GM18508 (cell line): ENCODE measurements around the gene PFKP.
"Not testable (repeated sequence)": the region's sequence is repeated elsewhere in the genome, so short reads cannot be mapped to it uniquely, and the experiment has no call there.

Source experiments
- ATAC-seq: cut with Tn5 transposase; IDR thresholded peaks from one replicate; pipeline ENCODE4 v1.9.1; 2021; ENCODE audit warnings: moderate number of reproducible peaks; ENCODE audit not compliant: insufficient read depth, unreplicated experiment

Gene PFKP

DNA sequence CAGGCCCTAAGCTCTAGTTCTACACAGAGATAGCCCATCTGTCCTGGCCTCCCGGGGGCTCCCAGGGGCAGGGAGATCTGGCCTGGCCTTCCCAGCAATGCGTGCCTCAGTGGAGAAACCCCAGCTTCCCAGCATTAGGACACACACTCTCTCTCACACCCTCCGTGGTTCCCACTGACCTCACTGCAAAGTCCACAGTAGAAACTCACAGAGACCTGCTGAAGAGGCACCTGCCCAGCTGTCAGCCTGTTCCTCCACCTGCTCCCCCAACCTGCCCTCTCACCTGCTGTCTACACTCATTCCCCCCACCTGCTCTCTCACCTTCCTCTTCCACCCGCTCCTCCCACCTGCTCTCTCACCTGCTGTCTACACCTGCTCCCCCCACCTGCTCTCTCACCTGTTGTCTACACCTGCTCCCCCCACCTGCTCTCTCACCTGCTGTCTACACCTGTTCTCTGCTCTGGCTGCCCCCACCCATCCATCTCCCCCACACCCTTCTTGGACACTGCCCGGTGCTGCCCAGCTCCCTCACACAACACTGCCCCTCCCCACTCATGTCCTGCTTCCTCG lies 21.1 kb upstream of the PFKP start:
- no peak for ATAC-seq

- ATAC-seq, result no peak
These were observed 20.3 kb upstream of the PFKP start for GRCh38 chr10:3046981-3047547.

- no peak for ATAC-seq
These were observed 19.8 kb upstream of the PFKP start for GRCh38 chr10:3047596-3047995.

DNA sequence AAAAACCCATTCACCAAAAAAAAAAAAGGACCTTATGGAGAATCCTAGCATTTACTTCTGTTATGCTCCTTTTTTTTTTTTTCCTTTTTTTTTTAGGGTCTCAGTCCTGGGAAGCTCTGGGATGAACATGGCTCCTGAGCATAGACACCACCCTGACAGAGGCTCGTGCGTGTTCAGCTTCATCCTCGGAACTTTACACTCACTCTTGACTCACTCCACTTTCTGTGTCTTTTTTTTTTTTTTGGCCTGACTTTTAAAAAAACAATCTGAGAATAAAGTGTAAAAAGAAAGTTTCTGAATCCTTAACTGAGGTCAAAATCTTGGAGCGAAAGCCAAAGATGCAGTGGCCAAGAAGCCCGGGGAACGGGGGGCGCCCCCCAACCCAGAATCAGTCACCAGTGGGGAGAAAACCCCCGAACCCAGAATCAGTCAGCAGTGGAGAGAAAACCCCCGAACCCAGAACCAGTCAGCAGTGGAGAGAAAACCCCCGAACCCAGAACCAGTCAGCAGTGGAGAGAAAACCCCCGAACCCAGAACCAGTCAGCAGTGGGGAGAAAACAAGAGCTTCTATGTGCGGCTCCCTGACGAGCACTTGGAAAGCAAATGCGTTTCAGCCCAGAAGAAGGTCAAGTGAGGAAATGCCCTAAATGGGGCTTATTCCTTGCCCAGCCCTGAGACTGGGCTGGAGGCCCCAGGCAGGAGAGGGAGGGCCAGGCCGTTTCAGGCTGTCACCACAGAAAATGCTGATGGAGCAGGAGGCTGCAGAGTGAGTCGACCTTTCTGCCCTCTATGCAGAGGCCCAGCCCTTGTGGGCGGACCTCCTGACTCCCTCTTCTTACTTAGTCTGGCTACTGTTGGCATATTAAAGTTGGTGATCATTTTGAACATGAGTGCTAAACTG lies 19.0 kb upstream of the PFKP start:
- no peak for ATAC-seq

DNA sequence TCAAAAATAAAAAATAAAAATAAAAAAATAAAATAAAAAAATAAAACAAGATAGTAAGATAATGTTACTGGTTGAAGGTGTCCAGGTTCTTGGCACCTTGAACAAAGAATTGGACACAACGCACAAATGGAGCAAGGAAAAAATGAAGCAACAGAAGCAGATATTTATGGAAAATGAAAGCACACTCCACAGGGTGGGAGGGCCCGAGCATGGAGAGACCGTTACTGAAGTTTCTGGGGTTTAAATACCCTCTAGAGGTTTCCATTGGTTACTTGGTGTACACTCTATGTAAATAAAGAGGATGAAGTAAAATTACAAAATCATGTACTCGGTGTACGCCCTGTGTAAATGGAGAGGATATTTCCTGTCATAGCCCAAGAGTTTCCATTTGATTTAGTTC lies 15.7 kb upstream of the PFKP start:
- no peak for ATAC-seq

DNA sequence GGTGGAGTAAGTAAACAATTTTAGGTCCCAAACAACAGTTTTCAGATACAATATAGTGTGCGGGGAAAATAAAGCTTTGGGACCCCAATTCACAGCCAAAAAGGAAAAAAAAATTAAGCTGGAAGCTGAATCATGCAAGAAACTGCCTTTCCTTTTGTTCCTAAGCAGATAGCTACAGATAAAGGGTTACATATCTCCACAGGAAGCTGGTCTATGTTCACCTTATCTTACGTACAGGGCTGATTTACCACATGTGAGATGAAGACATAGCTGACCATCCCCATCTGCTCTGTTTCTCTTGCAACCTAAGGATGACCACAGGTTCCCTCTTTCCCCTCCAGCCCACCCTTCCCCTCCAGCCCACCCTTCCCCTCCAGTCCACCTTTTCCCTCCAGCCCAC lies 14.2 kb upstream of the PFKP start:
- ATAC-seq, result no peak

- ATAC-seq, result no peak
These were observed 13.0 kb upstream of the PFKP start for GRCh38 chr10:3054183-3054850.

DNA sequence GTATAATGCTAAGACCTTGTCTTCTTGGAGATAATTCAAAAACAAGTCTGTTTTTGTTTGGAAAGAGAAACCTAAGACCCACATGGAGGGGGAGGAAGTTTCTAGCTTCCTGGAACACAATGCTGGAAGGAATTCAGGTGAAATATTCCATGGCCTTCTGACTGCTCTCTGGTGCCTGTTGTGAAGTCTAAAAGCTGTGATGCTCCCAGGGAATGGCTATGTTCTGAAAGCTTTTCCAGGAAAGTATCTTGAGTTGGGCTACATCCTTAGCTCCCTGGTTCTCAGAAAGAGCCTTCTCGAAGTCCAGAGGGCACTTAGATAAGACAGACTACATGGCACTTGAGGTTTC lies 12.5 kb upstream of the PFKP start:
- no peak for ATAC-seq

- ATAC-seq, result no peak
These were observed 10.9 kb upstream of the PFKP start for GRCh38 chr10:3056280-3057037.

DNA sequence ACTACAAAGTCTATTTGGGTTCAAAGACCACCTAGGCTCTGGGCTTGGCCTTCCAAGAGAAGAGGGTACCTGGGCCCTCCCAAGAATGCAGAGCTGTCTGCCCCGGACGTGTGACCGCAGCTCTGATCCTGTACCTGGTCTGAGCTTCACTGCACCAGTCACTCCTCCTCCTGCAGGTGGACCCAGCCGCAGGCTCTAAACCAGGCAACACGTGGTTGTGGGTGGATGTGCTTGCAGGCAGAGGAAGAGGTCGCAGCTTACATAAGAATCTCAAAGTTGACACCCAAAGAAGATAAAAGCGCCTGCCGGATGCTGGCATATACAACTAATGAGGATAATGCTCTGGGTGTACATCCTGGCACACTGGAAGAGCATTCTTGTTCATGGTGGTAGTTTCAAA lies 9.4 kb upstream of the PFKP start:
- ATAC-seq, result no peak

- no peak for ATAC-seq
These were observed 7.4 kb upstream of the PFKP start for GRCh38 chr10:3059974-3060373.

- ATAC-seq, result no peak
These were observed 6.9 kb upstream of the PFKP start for GRCh38 chr10:3060481-3060889.

- ATAC-seq, result not testable (repeated sequence)
These were observed 5.9 kb upstream of the PFKP start for GRCh38 chr10:3061323-3061898.

DNA sequence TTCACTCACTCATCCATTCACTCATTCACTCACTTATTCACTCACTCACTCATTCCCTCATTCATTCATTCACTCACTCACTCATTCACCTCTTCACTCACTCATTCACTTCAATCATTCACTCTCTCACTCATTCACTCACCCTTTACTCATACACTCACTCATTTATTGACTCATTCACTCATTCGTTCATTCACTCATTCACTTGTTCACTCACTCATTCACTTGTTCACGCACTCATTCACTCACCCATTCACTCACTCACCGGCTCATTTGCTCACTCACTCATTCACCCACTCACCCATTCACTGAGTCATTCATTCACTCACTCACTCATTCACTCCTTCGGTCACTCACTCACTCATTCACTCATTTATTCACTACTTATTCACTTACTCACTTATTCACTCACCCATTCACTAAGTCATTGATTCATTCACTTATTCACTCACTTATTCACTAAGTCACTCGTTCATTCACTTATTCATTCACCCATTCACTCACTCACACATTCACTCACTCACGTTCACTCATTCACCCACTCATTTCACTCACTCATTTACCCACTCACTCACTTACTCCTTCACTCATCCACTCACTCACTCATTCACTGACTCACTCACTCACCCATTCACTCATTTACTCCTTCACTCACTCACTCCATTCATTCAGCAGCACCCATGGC lies 4.7 kb upstream of the PFKP start:
- no peak for ATAC-seq

DNA sequence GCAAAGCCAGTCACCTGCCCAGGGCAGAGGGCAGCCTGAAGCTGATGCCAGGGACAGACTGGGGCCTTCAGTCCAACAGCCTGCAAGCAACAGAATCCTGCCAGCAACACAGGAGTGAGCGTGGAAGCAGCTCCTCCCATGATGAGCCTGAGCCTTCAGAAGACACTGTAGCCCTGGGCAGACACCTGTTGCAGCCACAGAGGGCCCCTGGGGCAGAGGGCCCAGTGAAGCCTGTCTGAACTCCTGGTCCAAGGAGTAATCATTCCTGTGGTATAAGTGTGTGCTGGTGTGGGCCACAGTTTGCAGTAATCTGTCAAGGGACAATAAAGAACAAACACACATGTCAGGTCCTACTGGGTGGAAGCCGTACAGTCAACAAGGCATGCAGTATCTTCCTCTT lies 2.9 kb upstream of the PFKP start:
- ATAC-seq, result no peak

GRCh38 chr10:3065622-3066021 lies 1.7 kb upstream of the PFKP start:
- ATAC-seq, result no peak

GRCh38 chr10:3066317-3067117 lies 831 bp upstream of the PFKP start:
- ATAC-seq, result no peak

DNA sequence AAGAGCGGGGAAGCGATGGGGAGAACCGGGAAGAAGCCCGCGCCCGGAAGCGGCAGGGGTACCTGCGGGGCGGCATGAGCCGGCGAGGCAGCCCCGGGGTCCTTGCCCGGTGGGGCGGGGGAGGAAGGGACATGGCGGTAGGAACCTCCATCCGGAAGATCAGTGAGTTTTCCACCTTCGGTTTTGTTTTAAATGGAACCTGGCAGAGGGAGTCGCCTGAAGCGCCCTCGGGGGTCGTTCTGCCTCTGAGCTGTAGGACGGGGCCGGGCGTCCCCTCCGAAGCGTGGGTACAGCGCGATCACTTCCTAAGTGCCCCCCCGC lies 471 bp downstream of the PFKP start:
- no peak for ATAC-seq
